OCI-LY3 (cell line): ENCODE measurements around the gene ARPC5L.

Experiments
- H2AFZ ChIP-seq: fragments of 200-600, 300-600 bp; shearing (Covaris generic); 2 replicates; pipeline ENCODE4 v1.6.0; 2014; ENCODE audit warnings: antibody characterized with exemption, low read depth, low read length
- H3K27ac ChIP-seq: fragments of 200-600, 300-600 bp; sonication (generic); 2 replicates; pipeline ENCODE4 v1.5.1; 2014; ENCODE audit warnings: mild to moderate bottlenecking, low read length, moderate library complexity, mixed read lengths
- H3K27me3 ChIP-seq: fragments of 200-600, 300-600 bp; sonication (generic); 2 replicates; pipeline ENCODE4 v1.6.1; 2014; ENCODE audit warnings: low read depth, low read length, mixed read lengths
- H3K36me3 ChIP-seq: fragments of 200-600, 300-600 bp; sonication (generic); replicated peaks from 2 replicates; pipeline ENCODE3; 2014; ENCODE audit warnings: low read depth, low read length, mixed read lengths
- H3K4me1 ChIP-seq: fragments of 300-600, 200-600 bp; sonication (generic); 2 replicates; pipeline ENCODE4 v1.6.1; 2014; ENCODE audit warnings: low read length, mixed read lengths
- H3K4me2 ChIP-seq: fragments of 200-600, 300-600 bp; sonication (generic); 2 replicates; pipeline ENCODE4 v1.6.1; 2014; ENCODE audit warnings: low read length, mixed read lengths
- H3K4me3 ChIP-seq: fragments of 300-600, 200-600 bp; sonication (generic); 2 replicates; pipeline ENCODE4 v1.5.1; 2014; ENCODE audit warnings: antibody characterized with exemption, mild to moderate bottlenecking, low read length, moderate library complexity
- H3K79me2 ChIP-seq: fragments of 300-600, 200-600 bp; shearing (Covaris generic); 2 replicates; pipeline ENCODE4 v1.6.1; 2014; ENCODE audit warnings: mild to moderate bottlenecking, low read length, mixed read lengths
- H3K9ac ChIP-seq: fragments of 300-600, 200-600 bp; shearing (Covaris generic); 2 replicates; pipeline ENCODE4 v1.6.0; 2014; ENCODE audit warnings: mild to moderate bottlenecking, low read length, moderate library complexity
- H3K9me3 ChIP-seq: fragments of 200-600, 300-600 bp; shearing (Covaris generic); 2 replicates; pipeline ENCODE4 v1.6.1; 2014; ENCODE audit warnings: low read length, mixed read lengths; ENCODE audit not compliant: insufficient read depth
- H4K20me1 ChIP-seq: fragments of 200-600, 300-600 bp; sonication (generic); 2 replicates; pipeline ENCODE4 v1.6.1; 2016; ENCODE audit warnings: low read length, mixed read lengths; ENCODE audit not compliant: insufficient read depth
- CTCF ChIP-seq: fragments of 200-600, 300-600 bp; sonication (generic); IDR thresholded peaks from 2 replicates; pipeline ENCODE4 v1.5.1; 2014; ENCODE audit warnings: antibody characterized with exemption, low read length, low read depth
- EZH2phosphoT487 ChIP-seq: fragments of 200-600 bp; shearing (Covaris generic); IDR thresholded peaks from 2 replicates; pipeline ENCODE4 v1.6.1; 2018; ENCODE audit warnings: antibody characterized with exemption, mixed run types, low read depth

Gene ARPC5L

GRCh38 chr9:124820698-124821623 is 41.0 kb upstream of the ARPC5L start:
- no peaks in the 10 kb centered on the region for H4K20me1 ChIP-seq
- H3K36me3 ChIP-seq = no peaks in the 10 kb centered on the region
- no peak overlapping the region for H3K27ac ChIP-seq
- H3K4me2 ChIP-seq = no peak overlapping the region
- no peak overlapping the region for H3K9ac ChIP-seq
- no peak overlapping the region for H3K4me3 ChIP-seq
- no peak overlapping the region for H2AFZ ChIP-seq
- H3K27me3 ChIP-seq = no peaks in the 10 kb centered on the region
- TF ChIP-seq CTCF (no peak), EZH2phosphoT487 (no peak)
- H3K9me3 ChIP-seq = no peaks in the 10 kb centered on the region
- H3K79me2 ChIP-seq = no peaks in the 10 kb centered on the region
- peaks cover 45% of the 10 kb centered on the region for H3K4me1 ChIP-seq

- Histone ChIP-seq H3K4me2 (no peak overlapping the region), H3K4me1 (peaks cover 18% of the 10 kb centered on the region), H3K9ac (no peak overlapping the region), H3K27ac (no peak overlapping the region), H3K9me3 (peaks cover 9% of the 10 kb centered on the region), H2AFZ (no peak overlapping the region), H3K27me3 (peaks cover 4% of the 10 kb centered on the region; the same call in 1 of the 2 replicates), H4K20me1 (no peaks in the 10 kb centered on the region), H3K4me3 (no peak overlapping the region), H3K79me2 (no peaks in the 10 kb centered on the region), H3K36me3 (no peaks in the 10 kb centered on the region)
- TF ChIP-seq CTCF = no peak
- no peak for TF ChIP-seq EZH2phosphoT487
Observed at GRCh38 chr9:124828489-124829333, 33.2 kb upstream of the ARPC5L start.

- no peaks in the 10 kb centered on the region for H4K20me1 ChIP-seq
- no peaks in the 10 kb centered on the region for H3K36me3 ChIP-seq
- TF ChIP-seq CTCF (no peak), EZH2phosphoT487 (no peak)
- no peak overlapping the region for H3K4me2 ChIP-seq
- H3K79me2 ChIP-seq = no peaks in the 10 kb centered on the region
- peaks cover 12% of the 10 kb centered on the region for H3K4me1 ChIP-seq
- no peak overlapping the region for H3K9ac ChIP-seq
- H2AFZ ChIP-seq = no peak overlapping the region
- no peak overlapping the region for H3K27ac ChIP-seq
- H3K9me3 ChIP-seq = peaks cover 9% of the 10 kb centered on the region
- no peak overlapping the region for H3K4me3 ChIP-seq
- H3K27me3 ChIP-seq = peaks cover 4% of the 10 kb centered on the region; the same call in 1 of the 2 replicates
Observed at GRCh38 chr9:124829334-124829669, 32.6 kb upstream of the ARPC5L start.

- Histone ChIP-seq H3K4me2 (no peak overlapping the region), H3K9me3 (peaks cover 9% of the 10 kb centered on the region), H3K36me3 (no peaks in the 10 kb centered on the region), H3K4me3 (no peak overlapping the region), H3K27ac (no peak overlapping the region), H2AFZ (no peak overlapping the region), H4K20me1 (no peaks in the 10 kb centered on the region), H3K4me1 (no peaks in the 10 kb centered on the region), H3K9ac (no peak overlapping the region), H3K27me3 (peaks cover 4% of the 10 kb centered on the region; the same call in 1 of the 2 replicates), H3K79me2 (no peaks in the 10 kb centered on the region)
- TF ChIP-seq EZH2phosphoT487 (no peak), CTCF (no peak)
Observed at GRCh38 chr9:124830593-124830992, 31.3 kb upstream of the ARPC5L start.
